OCI-LY1 (cell line): Measurements from ENCODE around the gene ARIH2.

Experiments
- CTCF ChIP-seq: fragments of 200-600 bp; sonication (generic), shearing (Covaris generic); IDR thresholded peaks from 2 replicates; pipeline ENCODE4 v1.5.1; 2017; ENCODE audit warnings: mild to moderate bottlenecking, antibody characterized with exemption, low read length, moderate library complexity, mixed read lengths
- EZH2 ChIP-seq: fragments of 200-600 bp; sonication (generic), shearing (Covaris generic); IDR thresholded peaks from 2 replicates; pipeline ENCODE4 v1.8.0; 2017; ENCODE audit warnings: borderline replicate concordance, mixed run types, mild to moderate bottlenecking, antibody characterized with exemption, low read length, moderate library complexity, mixed read lengths

DNA sequence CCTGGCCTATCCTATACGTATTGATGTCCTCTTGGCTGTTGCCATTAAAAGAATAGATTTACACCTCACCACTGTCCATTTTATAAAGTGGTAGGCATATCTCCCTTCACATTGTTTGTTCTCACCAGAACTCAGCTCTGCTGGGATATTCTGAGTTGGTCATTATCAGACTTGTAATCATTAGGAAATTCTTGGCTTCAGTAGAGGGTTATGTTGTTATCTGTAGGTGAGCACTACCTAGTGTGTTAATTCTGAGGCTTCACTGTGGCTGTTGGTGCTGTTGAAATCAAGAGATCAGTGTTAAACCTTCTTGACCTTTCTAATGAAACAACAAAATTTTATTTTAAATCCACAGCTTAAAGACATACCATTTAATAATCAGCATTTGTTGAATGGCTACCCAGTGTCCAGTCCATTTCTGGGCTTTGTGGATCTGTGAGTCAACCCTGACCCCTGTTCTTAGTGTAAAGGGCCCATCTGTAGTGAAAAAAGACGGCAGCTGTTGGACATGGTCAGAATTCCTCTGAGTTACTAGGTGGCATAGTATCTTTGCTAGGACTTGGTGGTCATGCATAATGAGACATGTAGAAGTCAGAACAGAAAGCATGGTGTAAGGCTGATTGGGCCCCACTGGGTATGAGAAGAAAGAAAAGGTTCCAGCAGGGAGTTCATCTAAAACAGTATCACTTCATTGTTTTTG, 38.5 kb downstream of the ARIH2 start:
- TF ChIP-seq EZH2 (no peak), CTCF (no peak)
